ENCODE data around the gene RBM19.

RBM19 gene

GRCh38 chr12:113965951-113966797, at the start of gene RBM19:
Gene RBM19, minus strand, starts transcription at chr12:113966325. Its CDS starts 98 bp downstream, at chr12:113966227.
- peaks cover 5% of the 10 kb centered on the region; the same call in 1 of the 2 replicates for H3K4me1 ChIP-seq (ENCODE audit: control insufficient read depth, insufficient read depth, low read length)
- no peaks in the 10 kb centered on the region for H3K9me3 ChIP-seq (ENCODE audit: control insufficient read depth, insufficient read depth, low read depth, low read length)
- peak within 1 kb of the TSS; percentile 77 for H3K9ac ChIP-seq (ENCODE audit: low read length)
- H3K36me3 ChIP-seq (ENCODE audit: control insufficient read depth, insufficient read depth, low read length): peaks cover 14% of the 10 kb centered on the region
- H3K27ac ChIP-seq (ENCODE audit: low read depth, low read length): no peak within 1 kb of the TSS
- peak within 1 kb of the TSS; percentile 87 for H3K4me3 ChIP-seq (ENCODE audit: low read depth, low read length)
- peaks cover 7% of the 10 kb centered on the region; the same call in 1 of the 2 replicates for H3K27me3 ChIP-seq (ENCODE audit: control insufficient read depth, insufficient read depth, low read length)

GRCh38 chr12:114015851-114016250, 49.7 kb upstream of the RBM19 start:
- Histone ChIP-seq H3K27ac (ENCODE audit: low read depth, low read length) (no peak overlapping the region), H3K9ac (ENCODE audit: low read length) (no peak overlapping the region), H3K9me3 (ENCODE audit: control insufficient read depth, insufficient read depth, low read depth, low read length) (no peaks in the 10 kb centered on the region), H3K36me3 (ENCODE audit: control insufficient read depth, insufficient read depth, low read length) (no peaks in the 10 kb centered on the region), H3K4me3 (ENCODE audit: low read depth, low read length) (no peak overlapping the region), H3K27me3 (ENCODE audit: control insufficient read depth, insufficient read depth, low read length) (peaks cover 22% of the 10 kb centered on the region), H3K4me1 (ENCODE audit: control insufficient read depth, insufficient read depth, low read length) (no peaks in the 10 kb centered on the region)

GRCh38 chr12:114013575-114014345, 47.6 kb upstream of the RBM19 start:
- Histone ChIP-seq H3K9me3 (ENCODE audit: control insufficient read depth, insufficient read depth, low read depth, low read length) (no peaks in the 10 kb centered on the region), H3K9ac (ENCODE audit: low read length) (no peak overlapping the region), H3K4me1 (ENCODE audit: control insufficient read depth, insufficient read depth, low read length) (no peaks in the 10 kb centered on the region), H3K4me3 (ENCODE audit: low read depth, low read length) (no peak overlapping the region), H3K27me3 (ENCODE audit: control insufficient read depth, insufficient read depth, low read length) (peaks cover 32% of the 10 kb centered on the region), H3K27ac (ENCODE audit: low read depth, low read length) (no peak overlapping the region), H3K36me3 (ENCODE audit: control insufficient read depth, insufficient read depth, low read length) (no peaks in the 10 kb centered on the region)

- Histone ChIP-seq H3K36me3 (ENCODE audit: control insufficient read depth, insufficient read depth, low read length) (no peaks in the 10 kb centered on the region), H3K27me3 (ENCODE audit: control insufficient read depth, insufficient read depth, low read length) (peaks cover 33% of the 10 kb centered on the region), H3K27ac (ENCODE audit: low read depth, low read length) (no peak overlapping the region), H3K4me1 (ENCODE audit: control insufficient read depth, insufficient read depth, low read length) (no peaks in the 10 kb centered on the region), H3K4me3 (ENCODE audit: low read depth, low read length) (no peak overlapping the region), H3K9me3 (ENCODE audit: control insufficient read depth, insufficient read depth, low read depth, low read length) (no peaks in the 10 kb centered on the region), H3K9ac (ENCODE audit: low read length) (no peak overlapping the region)
Measured at GRCh38 chr12:114012744-114013431, 46.8 kb upstream of the RBM19 start.

- H3K4me1 ChIP-seq (ENCODE audit: control insufficient read depth, insufficient read depth, low read length): no peaks in the 10 kb centered on the region
- no peaks in the 10 kb centered on the region for H3K36me3 ChIP-seq (ENCODE audit: control insufficient read depth, insufficient read depth, low read length)
- peaks cover 33% of the 10 kb centered on the region for H3K27me3 ChIP-seq (ENCODE audit: control insufficient read depth, insufficient read depth, low read length)
- H3K9ac ChIP-seq (ENCODE audit: low read length): no peak overlapping the region
- H3K4me3 ChIP-seq (ENCODE audit: low read depth, low read length): no peak overlapping the region
- H3K9me3 ChIP-seq (ENCODE audit: control insufficient read depth, insufficient read depth, low read depth, low read length): no peaks in the 10 kb centered on the region
- H3K27ac ChIP-seq (ENCODE audit: low read depth, low read length): no peak overlapping the region
Measured at GRCh38 chr12:114011711-114012110, 45.6 kb upstream of the RBM19 start.

GRCh38 chr12:114006482-114007425, 40.6 kb upstream of the RBM19 start:
- Histone ChIP-seq H3K4me1 (ENCODE audit: control insufficient read depth, insufficient read depth, low read length) (no peaks in the 10 kb centered on the region), H3K36me3 (ENCODE audit: control insufficient read depth, insufficient read depth, low read length) (no peaks in the 10 kb centered on the region), H3K4me3 (ENCODE audit: low read depth, low read length) (no peak overlapping the region), H3K27ac (ENCODE audit: low read depth, low read length) (no peak overlapping the region), H3K9me3 (ENCODE audit: control insufficient read depth, insufficient read depth, low read depth, low read length) (no peaks in the 10 kb centered on the region), H3K27me3 (ENCODE audit: control insufficient read depth, insufficient read depth, low read length) (peaks cover 36% of the 10 kb centered on the region), H3K9ac (ENCODE audit: low read length) (no peak overlapping the region)

GRCh38 chr12:114004402-114004801, 38.3 kb upstream of the RBM19 start:
- H3K4me1 ChIP-seq (ENCODE audit: control insufficient read depth, insufficient read depth, low read length): no peaks in the 10 kb centered on the region
- no peak overlapping the region for H3K9ac ChIP-seq (ENCODE audit: low read length)
- H3K4me3 ChIP-seq (ENCODE audit: low read depth, low read length): no peak overlapping the region
- H3K27ac ChIP-seq (ENCODE audit: low read depth, low read length): no peak overlapping the region
- no peaks in the 10 kb centered on the region for H3K9me3 ChIP-seq (ENCODE audit: control insufficient read depth, insufficient read depth, low read depth, low read length)
- H3K36me3 ChIP-seq (ENCODE audit: control insufficient read depth, insufficient read depth, low read length): no peaks in the 10 kb centered on the region
- H3K27me3 ChIP-seq (ENCODE audit: control insufficient read depth, insufficient read depth, low read length): peaks cover 31% of the 10 kb centered on the region; the same call in 1 of the 2 replicates

- H3K36me3 ChIP-seq (ENCODE audit: control insufficient read depth, insufficient read depth, low read length): no peaks in the 10 kb centered on the region
- peaks cover 28% of the 10 kb centered on the region; the same call in 1 of the 2 replicates for H3K27me3 ChIP-seq (ENCODE audit: control insufficient read depth, insufficient read depth, low read length)
- H3K9me3 ChIP-seq (ENCODE audit: control insufficient read depth, insufficient read depth, low read depth, low read length): no peaks in the 10 kb centered on the region
- H3K27ac ChIP-seq (ENCODE audit: low read depth, low read length): no peak overlapping the region
- no peak overlapping the region for H3K9ac ChIP-seq (ENCODE audit: low read length)
- H3K4me3 ChIP-seq (ENCODE audit: low read depth, low read length): no peak overlapping the region
- no peaks in the 10 kb centered on the region for H3K4me1 ChIP-seq (ENCODE audit: control insufficient read depth, insufficient read depth, low read length)
Measured at GRCh38 chr12:114003286-114003685, 37.2 kb upstream of the RBM19 start.

GRCh38 chr12:114001511-114002340, 35.6 kb upstream of the RBM19 start:
- Histone ChIP-seq H3K4me1 (ENCODE audit: control insufficient read depth, insufficient read depth, low read length) (no peaks in the 10 kb centered on the region), H3K4me3 (ENCODE audit: low read depth, low read length) (no peak overlapping the region), H3K27me3 (ENCODE audit: control insufficient read depth, insufficient read depth, low read length) (peaks cover 31% of the 10 kb centered on the region), H3K9me3 (ENCODE audit: control insufficient read depth, insufficient read depth, low read depth, low read length) (no peaks in the 10 kb centered on the region), H3K27ac (ENCODE audit: low read depth, low read length) (no peak overlapping the region), H3K9ac (ENCODE audit: low read length) (no peak overlapping the region), H3K36me3 (ENCODE audit: control insufficient read depth, insufficient read depth, low read length) (no peaks in the 10 kb centered on the region)
